NCI-H2171 treated with DMSO at 0.1 percent for 48 hours (cell line): ENCODE results near the gene TXN2.

Experiments
- DNase-seq: peaks from one replicate; lab custom pipeline; 2025; lab: John Stamatoyannopoulos, UW

Gene TXN2

DNA sequence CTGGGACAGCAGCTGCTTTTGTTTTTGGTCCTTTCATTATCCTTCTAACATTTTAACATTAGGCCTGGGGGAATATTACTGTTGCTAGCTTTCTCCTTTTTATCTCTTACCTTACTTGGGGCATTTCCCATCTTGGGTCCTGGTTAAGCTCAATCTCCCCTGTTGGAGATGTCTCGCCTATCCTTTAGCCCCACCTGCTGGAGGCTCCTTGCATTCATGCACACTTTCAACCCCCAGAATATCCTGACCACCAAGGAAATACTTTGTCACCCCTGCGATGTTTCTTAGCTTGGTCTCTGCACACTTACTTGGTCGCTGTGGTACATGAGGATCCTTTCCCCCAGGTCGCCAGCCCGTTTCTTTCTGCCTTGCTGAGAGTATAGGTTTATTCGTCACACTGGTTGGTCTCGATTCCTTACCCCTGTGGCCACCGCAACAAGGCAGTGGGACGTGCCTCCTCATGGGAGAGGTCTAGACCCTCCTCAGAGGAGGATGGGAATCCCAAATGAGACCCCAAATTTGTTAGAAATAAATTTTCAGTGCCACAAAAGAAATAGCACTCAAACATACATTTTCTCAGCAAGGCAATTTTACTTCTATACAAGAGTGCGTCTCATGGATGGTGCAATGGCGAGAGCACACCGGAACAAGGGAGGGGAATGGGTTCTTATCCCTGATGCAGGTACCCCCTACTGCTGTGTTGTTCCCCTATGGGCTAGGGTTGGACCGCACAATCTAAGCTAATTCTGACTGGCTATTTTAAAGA lies 5.4 kb upstream of the TXN2 start:
- DNase-seq, result peak; percentile 25

DNA sequence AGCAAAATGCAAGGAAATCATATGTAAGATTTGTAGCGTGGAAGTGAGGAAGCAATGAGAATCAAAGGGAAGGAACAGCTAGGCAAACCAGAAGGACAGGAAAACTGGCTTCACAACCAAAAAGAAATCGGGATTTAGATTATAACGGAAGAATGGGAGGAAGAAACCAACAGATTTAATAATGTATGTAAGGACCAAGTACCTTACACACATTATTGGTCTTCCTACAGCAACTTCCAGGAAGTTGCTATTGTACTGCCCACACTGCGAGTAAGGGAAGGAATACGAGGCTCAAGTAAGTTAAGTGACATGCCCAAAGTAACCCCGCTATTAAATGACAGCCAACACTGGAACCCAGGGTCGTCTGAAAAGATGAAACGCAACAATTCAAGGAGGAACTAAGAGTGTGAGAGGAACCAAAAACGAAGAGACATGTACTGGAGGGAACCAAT lies 473 bp downstream of the TXN2 start:
- DNase-seq, result no peak

DNA sequence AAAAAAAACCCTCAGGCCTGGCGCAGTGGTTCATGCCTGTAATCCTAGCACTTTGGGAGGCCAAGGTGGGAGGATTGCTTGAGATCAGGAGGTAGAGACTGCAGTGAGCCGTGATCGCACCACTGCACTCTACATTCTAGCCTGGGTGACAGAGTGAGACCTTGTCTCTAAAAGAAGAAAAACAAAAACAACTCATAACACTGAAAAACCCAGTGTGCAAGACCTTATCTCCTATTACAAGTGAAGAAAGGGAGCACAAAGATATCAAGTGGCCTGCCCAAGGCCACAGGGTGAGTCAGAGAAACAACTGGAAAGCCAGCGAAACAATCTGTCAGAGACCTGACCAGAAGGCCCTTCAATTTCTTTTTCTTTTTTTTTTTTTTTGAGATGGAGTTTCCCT lies 2.5 kb downstream of the TXN2 start:
- DNase-seq, result no peak

DNA sequence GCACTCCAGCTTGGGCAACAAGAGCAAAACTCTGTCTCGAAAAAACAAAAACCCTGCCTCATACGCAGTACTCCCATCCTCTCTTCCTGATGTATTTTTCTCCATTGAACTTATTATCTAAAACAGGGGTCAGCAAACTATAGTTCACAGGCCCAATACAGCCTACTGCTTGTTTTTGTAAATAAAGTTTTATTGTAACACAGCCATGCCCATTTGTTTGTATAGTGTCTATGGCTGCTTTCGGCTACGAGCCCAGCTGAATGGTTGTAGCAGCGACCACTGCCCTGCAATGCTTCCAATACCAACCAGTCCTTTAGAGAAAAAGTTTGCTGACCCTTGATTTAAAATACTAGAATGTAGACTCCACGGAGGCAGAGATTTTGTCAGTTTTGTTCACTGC lies 6.1 kb downstream of the TXN2 start:
- no peak for DNase-seq

DNA sequence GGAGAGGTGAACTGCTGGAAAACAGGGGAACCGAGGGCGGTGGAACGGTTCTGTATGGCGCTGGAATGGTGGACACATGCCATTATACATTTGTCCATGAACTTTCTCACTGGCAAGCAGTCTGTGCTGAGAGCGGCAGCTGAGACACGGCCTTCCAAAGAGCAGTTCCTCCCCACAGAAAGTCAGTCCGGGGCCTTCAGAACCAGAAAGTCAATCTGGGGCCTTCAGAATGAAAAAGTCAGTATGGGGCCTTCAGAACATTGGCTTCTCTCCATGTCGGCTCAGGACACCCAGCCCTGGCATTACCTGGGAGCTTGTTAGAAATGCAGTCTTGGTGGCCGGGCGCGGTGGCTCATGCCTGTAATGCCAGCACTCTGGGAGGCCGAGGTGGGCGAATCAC lies 8.8 kb downstream of the TXN2 start:
- no peak for DNase-seq

DNA sequence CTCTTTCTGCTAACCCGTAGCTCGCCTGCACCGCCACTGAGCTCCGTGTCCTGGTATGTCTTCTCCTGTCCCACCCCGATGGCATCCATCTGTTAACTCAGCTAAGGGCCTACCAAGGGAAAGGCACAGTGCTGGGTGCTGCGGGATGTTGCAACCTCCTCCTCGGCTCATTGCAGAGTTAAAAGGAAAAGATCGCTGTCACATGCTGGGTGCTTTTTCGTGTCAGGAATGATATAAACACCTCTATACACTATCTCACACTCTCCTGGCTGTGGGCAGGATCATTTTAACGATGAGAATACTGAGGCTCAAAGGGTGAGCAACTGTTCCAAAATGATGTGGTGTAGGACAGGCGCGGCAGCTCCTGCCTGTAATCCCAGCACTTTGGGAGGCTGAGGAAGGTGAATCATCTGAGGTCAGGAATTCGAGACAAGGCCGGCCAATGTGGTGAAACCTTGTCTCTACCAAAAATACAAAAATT lies 10.1 kb downstream of the TXN2 start:
- DNase-seq, result no peak

DNA sequence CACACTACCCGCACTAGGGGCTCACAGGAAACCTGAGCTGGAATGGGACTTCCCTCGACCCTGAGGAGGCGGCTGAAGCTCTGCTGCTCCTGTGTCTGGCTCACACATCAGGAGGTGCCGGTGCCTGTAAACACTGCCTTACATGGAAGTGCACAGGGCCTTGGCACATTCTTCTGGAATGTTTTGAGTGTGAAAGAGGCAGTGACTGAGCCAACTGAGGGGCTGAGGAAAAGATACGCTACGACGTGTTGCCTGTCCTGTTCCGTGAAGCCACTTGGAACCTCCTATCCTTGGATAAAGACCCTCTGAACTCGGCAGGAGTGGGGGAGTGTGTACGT lies 10.5 kb downstream of the TXN2 start:
- DNase-seq, result no peak

DNA sequence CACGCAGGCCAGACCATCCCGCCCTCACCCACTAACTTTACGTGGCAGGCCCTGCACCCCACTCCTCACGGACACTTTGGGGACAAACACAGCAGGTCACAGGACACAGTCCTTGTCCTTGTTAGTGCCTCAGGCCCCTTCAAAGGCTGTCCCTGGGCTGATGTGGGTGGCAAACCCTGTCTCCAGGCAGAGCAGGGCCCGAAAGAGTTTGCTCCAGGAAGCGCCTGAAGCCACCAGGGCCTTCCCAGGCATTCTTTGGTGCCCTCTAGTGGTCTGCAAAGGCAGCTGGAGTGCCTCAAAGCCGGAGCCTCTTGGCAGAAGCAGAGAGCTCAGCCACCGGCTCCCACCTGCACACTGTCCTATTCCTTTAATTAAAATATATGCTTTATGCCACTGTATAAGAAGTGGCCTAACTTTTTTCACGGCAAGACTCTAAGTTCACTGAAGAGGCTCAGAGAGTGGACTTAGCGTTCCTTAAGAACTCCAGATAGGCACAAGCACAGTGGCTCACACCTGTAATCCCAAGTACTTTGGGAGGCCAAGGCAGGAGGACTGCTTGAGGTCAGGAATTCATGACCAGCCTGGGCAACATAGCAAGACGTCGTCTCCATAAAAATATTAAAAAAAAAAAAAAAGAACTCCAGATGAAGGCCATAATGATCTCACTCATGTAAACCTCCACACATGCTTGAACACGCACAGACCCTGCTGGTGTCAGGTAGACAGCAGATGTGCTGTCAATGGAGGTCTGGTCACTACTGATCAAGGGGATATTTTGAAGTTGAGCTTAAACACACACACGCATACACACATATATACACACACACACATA lies 11.1 kb downstream of the TXN2 start:
- DNase-seq, result peak; percentile 88

DNA sequence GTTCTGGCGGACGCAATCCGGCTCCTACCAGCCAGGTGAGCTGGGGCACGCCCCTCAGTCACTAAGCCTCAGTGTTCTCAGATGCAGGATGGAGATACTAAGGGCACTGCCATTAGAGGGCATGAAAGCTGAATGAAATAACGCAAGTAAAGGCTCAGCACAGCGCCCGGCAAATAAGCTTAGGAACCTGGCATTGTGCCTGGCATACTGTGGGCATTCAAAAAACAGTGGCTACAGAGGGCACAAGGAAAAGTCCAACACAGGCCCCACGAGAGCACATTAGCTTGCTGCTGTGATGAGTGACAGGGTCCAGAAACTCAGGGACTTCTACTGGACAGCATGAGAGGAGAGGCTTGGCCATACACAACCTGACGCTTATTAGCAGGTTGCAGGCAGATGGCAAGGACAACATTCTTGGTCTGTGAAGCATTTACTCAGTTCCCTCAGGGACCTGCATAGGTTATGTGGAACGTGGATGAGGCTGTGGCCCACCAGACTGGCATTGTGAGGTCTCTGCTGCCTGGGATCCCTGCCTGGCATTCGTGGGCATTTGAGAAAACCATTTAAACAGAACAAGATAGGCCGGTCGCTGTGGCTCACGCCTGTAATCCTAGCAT lies 12.2 kb downstream of the TXN2 start:
- peak; percentile 39 for DNase-seq

DNA sequence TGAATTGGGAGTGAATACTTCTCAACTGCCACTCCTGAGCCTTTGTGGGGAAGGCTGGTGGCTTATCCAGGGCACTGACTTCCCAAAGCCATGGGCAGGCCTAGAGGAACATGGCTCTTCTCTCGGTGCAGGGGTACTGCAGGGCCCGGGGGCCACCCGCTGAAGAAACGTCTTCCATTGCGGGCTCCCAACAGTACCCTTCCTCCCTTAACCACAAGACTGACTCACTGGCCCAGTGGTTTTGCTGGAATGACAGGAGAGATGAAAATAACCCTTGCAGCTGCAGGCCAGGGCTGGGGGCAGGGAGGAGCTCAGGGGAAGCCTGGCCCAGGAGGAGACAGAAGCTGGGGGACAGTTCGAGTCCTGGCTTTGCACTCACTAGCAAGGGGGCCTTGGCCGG lies 13.5 kb downstream of the TXN2 start:
- DNase-seq, result no peak

DNA sequence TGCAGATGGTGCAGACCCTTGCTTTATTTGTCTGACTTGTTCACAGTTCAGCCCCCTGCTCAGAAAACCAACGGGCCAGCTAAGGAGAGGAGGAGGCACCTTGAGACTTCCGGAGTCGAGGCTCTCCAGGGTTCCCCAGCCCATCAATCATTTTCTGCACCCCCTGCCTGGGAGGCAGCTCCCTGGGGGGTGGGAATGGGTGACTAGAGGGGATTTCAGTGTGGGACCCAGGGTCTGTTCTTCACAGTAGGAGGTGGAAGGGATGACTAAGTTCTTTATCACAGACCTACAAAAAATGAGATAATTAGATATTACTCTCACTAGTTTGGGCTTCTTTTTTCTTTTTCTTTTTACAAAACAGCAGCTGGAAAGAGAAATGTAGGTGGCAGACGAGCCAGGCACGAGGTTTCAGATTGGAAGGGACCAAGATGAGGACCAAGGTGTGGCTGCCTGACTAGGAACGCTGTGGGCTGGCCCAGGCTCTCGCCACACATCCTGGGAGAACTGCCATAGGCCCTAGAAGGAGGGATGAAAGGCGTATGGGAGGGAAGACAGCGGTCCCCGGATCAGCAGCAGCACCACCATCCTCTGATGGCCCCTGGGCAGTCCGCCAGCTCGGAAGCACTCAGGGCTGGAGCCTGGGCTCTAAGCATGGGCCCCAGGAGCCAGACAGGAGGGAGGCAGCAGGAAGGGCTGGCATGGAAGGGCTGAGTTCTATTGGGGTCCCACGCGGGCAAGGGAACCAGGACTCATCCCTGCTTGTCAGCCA lies 14.2 kb downstream of the TXN2 start:
- DNase-seq, result no peak

DNA sequence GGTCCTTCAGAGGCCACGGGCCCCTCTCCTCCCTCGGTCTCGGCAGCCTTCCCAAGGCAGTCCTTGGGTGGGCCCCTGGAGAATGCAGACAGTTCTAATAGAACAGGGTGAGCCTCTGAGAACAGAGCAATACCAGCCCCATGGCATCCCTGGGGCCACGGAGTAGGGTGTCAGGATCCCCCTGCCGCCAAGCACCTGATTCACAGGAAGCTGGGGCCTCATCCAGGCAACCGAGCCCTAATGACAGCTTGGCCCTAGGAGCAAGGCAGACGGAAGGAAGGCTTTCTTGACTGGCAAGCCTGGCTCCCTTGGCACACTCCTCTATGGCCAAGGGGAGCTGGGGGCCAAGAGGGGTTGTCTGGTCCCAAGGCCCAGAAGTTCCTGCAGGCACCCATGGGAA lies 15.2 kb downstream of the TXN2 start:
- no peak for DNase-seq

DNA sequence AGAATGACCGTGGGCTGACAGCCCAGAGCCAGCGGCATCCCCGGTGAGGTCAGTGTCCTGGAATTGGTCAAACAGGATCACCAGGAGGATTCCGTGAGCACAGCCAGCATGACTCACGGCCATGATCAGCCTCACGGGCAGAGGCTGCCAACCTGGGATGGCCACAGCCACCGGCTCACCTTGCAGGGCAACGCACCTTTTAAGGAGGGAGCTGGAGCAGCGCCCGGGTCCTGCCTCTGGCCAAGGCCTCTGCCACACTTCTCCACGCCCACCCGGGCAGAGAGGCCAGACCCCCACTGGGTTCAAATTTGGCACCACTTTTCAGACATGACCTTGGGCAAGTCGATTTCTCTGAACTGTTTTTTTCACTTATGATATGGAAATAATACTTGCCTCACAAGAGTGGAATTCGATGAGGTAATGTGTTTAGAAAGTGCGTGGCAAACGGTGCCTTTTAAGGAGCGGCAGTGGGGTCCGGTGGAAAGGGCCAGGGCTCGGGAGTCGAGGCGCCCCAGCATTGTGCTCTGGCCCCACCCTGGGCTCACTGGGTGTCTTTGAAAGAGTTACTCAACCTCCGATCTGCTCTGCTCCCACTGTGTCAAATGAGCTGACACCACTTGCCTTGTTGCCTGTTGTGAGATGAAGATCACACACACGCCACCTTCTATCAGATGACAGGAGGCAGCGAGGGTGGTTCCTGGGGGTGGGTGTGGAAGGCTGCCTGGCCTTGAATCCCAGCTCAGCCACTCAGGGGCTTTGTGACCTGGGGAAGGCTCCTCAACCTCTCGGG lies 16.0 kb downstream of the TXN2 start:
- no peak for DNase-seq

DNA sequence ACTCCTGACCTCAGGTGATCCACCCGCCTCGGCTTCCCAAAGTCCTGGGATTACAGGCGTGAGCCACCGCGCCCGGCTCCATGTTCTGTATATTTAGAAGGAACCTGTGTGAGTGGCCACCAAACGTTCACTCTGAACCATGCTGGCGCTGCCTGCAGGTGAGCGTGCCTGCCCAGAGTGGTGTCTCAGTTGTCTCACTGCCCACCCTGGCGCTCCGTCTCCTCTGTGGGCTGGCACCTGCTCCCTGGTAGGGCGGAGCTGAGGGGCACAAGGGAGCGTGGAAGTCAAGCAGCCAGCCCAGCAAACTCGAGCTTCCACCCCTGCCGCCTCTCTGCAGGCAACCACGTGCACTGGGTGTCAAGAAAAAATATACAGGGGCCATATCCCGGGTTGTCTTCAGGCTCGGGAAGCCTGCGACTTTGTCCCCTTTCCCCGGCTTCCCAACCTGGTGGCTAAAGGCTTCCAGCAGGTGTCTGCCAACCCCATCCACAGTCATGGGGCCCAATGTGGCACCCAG lies 16.7 kb downstream of the TXN2 start:
- DNase-seq, result no peak

DNA sequence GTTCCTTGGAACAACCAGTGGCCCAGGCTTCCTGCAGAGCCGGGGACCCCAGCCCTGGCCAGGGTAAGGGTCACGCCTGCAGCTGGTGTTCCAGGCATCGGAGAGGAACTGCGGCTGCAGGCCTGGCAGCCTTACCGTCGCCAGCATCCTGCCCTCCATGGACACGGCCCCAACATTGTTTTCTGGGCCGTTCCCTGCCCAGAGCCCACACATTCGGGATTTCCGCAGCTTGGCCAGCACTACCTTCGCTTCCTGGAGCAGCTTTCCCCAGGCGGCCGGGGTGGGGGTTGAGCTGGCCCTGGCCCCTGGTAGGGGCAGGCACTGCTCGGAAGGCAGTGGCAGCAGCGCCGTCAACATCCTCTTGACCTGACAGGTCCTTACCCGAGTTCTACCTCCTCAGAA lies 17.7 kb downstream of the TXN2 start:
- DNase-seq, result no peak

DNA sequence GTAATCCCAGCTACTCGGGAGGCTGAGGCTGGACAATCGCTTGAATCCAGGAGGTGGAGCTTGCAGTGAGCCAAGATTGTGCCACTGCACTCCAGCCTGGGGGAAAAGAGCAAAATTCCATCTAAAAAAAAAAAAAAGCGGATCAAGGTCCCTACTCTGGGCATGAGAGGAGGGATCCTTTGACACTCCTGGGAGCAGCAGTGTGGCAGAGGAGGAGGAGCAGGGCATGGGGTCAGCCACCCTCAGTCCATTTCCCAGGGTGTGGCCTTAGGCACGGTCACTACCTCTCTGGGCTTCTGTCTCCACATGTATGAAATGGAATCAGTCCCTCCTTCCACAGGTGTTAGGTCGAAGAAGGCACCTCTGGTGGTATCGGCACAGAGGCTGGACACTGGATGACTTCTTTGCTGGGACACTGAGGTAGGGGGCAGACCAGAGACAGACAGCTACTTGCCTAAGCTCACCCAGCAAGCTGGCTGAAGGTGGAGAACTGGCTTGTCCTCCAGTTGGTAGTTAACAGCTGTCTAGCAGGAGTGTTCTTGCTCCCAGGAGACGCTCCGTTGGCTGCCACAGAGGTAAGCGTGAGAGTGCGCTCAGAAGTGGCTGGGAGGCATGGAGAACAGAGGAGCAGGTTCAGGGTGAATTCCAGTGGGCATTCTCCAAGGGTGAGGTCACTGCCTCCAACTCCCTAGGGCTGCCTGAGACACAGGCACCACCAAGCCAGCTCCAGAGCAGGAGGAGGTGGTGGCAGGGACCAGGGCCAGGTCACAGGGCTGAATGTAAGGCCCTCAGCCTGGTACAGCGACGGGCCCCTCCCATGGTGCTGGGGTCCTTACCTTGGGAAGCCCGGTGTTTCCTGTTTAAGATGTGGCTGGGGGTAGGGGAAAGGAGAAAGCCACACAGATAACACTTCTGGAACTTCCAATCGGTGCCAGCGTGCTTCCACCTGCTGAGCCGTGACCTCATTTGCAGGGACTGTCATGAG lies 19.5 kb downstream of the TXN2 start:
- peak; percentile 99 for DNase-seq

DNA sequence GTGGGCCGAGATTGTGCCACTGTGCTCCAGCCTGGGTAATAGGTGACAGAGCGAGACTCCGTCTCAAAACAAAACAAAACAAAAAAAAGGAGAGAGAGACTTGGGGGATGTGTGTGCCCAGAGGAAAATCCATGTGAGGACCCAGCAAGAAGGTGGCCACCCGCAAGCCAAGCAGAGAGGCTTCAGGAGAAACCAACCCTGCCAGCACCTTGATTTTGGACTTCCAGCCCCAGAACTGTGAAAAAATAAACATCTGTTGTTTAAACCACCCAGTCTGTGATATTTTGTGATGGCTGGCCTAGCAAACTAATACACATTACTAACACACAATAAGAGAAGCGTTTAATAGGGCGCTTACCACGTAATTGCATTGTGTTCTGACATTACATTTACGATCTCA lies 21.2 kb downstream of the TXN2 start:
- no peak for DNase-seq

DNA sequence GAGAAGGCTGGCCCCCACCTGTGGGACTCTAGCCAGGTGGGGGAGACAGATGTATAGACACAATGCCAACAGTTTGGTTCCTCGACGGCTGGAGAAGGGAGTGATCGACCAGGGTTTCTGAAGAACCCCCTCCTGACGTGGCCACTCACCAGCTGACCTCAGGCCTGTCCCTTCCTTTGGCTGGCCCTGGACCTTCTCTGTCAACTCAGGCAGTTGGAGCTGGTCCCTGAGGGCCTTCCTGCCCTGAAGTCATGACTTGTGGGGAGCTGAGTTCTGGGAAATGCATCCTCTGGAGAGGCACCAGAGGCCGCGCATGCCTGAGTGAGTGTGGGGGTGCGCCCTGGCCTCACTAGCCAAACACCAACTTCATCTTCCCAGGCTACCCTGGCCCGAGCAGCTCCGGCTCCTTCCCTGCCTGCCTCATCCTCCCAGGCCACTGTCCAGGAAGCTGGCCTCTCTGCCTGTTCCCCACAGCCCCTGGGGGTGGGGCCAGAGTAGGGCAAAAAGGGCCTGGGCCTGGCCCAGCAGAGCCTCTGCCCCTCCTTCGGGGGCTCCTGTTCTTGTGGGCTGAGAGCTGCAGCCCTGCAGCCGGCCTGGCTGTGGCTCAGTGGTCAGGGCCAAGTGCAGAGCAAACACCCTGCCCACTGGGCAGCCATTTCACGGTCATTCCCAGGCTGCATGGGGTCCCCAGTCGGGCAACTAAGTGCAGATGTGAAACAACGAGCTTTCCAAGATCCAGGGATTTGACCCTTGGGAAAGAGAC lies 23.6 kb downstream of the TXN2 start:
- no peak for DNase-seq

DNA sequence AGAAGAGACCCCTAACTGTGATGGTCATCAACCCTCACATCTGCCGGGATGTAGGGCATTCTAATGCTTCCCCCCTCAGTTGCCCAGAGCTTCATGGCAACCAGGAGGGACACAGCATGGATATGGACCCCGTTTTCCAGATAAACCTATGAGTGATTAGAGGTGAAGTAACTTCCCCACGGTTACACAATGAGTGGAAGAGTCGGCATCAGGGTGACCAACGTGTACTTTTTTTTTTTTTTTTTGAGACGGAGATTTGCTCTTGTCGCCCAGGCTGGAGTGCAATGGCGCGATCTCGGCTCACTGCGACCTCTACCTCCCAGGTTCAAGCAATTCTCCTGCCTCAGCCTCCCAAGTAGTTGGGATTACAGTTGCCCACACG lies 25.0 kb downstream of the TXN2 start:
- DNase-seq, result no peak
